ENCODE results near the gene ADSL. TPM values are rescaled to one million over a fixed set of nuclear protein-coding genes. Genes with fewer than 3 reads are reported as not detected.

ADSL gene
- total RNA-seq, 1 donor from 2014 or later: 83.4 TPM

GRCh38 chr22:40423882-40424640 lies 77.8 kb downstream of the ADSL start:
- no peaks in the 10 kb centered on the region for H3K27me3 Mint-ChIP-seq (ENCODE audit: low read depth, unreplicated experiment)
- H3K9me3 Mint-ChIP-seq (ENCODE audit: unreplicated experiment): peaks cover 2% of the 10 kb centered on the region
- H4K20me1 ChIP-seq (ENCODE audit: insufficient read depth, low read length): peaks cover 96% of the 10 kb centered on the region
- no peak overlapping the region for H3K4me3 ChIP-seq (ENCODE audit: insufficient read depth, low read depth, low read length)
- H2AFZ ChIP-seq (ENCODE audit: low read depth, low read length): no peak overlapping the region
- no peak overlapping the region for H3K9ac ChIP-seq (ENCODE audit: low read length)
- H3K4me2 ChIP-seq (ENCODE audit: low read length): no peak overlapping the region
- peaks cover 45% of the 10 kb centered on the region for H3K36me3 Mint-ChIP-seq (ENCODE audit: low read depth, unreplicated experiment)
- H3K36me3 ChIP-seq (ENCODE audit: insufficient read depth, low read length): peaks cover 44% of the 10 kb centered on the region
- H3K4me1 Mint-ChIP-seq (ENCODE audit: low read depth, unreplicated experiment): peaks cover 13% of the 10 kb centered on the region
- H3K79me2 ChIP-seq (ENCODE audit: insufficient read depth, low read length): peaks cover 43% of the 10 kb centered on the region
- DNase-seq (ENCODE audit: low read depth) (no peak), FAIRE-seq (no peak)
- TF ChIP-seq CTCF (IDR thresholded peaks at IDR 0.05; ENCODE audit: insufficient read depth, low read depth, low read length): no peak
- no peak for TF ChIP-seq EZH2 (IDR thresholded peaks at IDR 0.05; ENCODE audit: insufficient read depth, low read length)
- peaks cover 9% of the 10 kb centered on the region for H3K4me1 ChIP-seq (ENCODE audit: insufficient read depth, low read length)
- H3K27ac Mint-ChIP-seq (ENCODE audit: unreplicated experiment): no peak overlapping the region
- no peaks in the 10 kb centered on the region for H3K27me3 ChIP-seq (ENCODE audit: insufficient read depth, low read length)
- H3K4me3 Mint-ChIP-seq (ENCODE audit: unreplicated experiment): no peak overlapping the region
- no peak overlapping the region for H3K27ac ChIP-seq (ENCODE audit: low read depth, low read length)
- H3K9me3 ChIP-seq (ENCODE audit: insufficient read depth, low read depth, low read length): no peaks in the 10 kb centered on the region

- Histone ChIP-seq H2AFZ (ENCODE audit: low read depth, low read length) (no peak overlapping the region), H4K20me1 (ENCODE audit: insufficient read depth, low read length) (peaks cover 96% of the 10 kb centered on the region), H3K4me1 (ENCODE audit: insufficient read depth, low read length) (peaks cover 9% of the 10 kb centered on the region), H3K27ac (ENCODE audit: low read depth, low read length) (no peak overlapping the region), H3K4me2 (ENCODE audit: low read length) (no peak overlapping the region), H3K9ac (ENCODE audit: low read length) (no peak overlapping the region), H3K27me3 (ENCODE audit: insufficient read depth, low read length) (no peaks in the 10 kb centered on the region), H3K9me3 (ENCODE audit: insufficient read depth, low read depth, low read length) (no peaks in the 10 kb centered on the region), H3K4me3 (ENCODE audit: insufficient read depth, low read depth, low read length) (no peak overlapping the region), H3K79me2 (ENCODE audit: insufficient read depth, low read length) (peaks cover 49% of the 10 kb centered on the region), H3K36me3 (ENCODE audit: insufficient read depth, low read length) (peaks cover 45% of the 10 kb centered on the region)
- no peak for TF ChIP-seq EZH2 (IDR thresholded peaks at IDR 0.05; ENCODE audit: insufficient read depth, low read length)
- TF ChIP-seq CTCF (IDR thresholded peaks at IDR 0.05; ENCODE audit: insufficient read depth, low read depth, low read length): no peak
- peaks cover 13% of the 10 kb centered on the region for H3K4me1 Mint-ChIP-seq (ENCODE audit: low read depth, unreplicated experiment)
- no peak for FAIRE-seq
- H3K4me3 Mint-ChIP-seq (ENCODE audit: unreplicated experiment): no peak overlapping the region
- no peak for DNase-seq (ENCODE audit: low read depth)
- peaks cover 2% of the 10 kb centered on the region for H3K9me3 Mint-ChIP-seq (ENCODE audit: unreplicated experiment)
- no peak overlapping the region for H3K27ac Mint-ChIP-seq (ENCODE audit: unreplicated experiment)
- H3K27me3 Mint-ChIP-seq (ENCODE audit: low read depth, unreplicated experiment): no peaks in the 10 kb centered on the region
- peaks cover 52% of the 10 kb centered on the region for H3K36me3 Mint-ChIP-seq (ENCODE audit: low read depth, unreplicated experiment)
Measured at GRCh38 chr22:40425082-40425481, 78.8 kb downstream of the ADSL start.

Data from astrocyte (in vitro differentiated cells and primary cell).